ACC112 (cell line): ENCODE results near the gene USH2A.
A peak's percentile ranks its signal among the peaks of the same experiment; 100 is the strongest.

Experiments
- H2AFZ ChIP-seq: fragments of 200-600 bp; sonication (generic); one replicate; pipeline ENCODE4 v1.6.0; 2017; ENCODE audit warnings: antibody characterized with exemption, low read length; ENCODE audit not compliant: unreplicated experiment
- H3K27ac ChIP-seq: fragments of 200-600 bp; sonication (generic); 2 replicates; pipeline ENCODE4 v1.5.1; 2014; ENCODE audit warnings: low read depth, mild to moderate bottlenecking, antibody characterized with exemption, low read length, moderate library complexity
- H3K27me3 ChIP-seq: fragments of 200-600 bp; sonication (generic); 2 replicates; pipeline ENCODE4 v1.6.1; 2014; ENCODE audit warnings: mild to moderate bottlenecking, antibody characterized with exemption, low read length, moderate library complexity, mixed read lengths; ENCODE audit not compliant: insufficient read depth
- H3K36me3 ChIP-seq: fragments of 200-600 bp; sonication (generic); 2 replicates; pipeline ENCODE4 v1.6.1; 2016; ENCODE audit warnings: mild to moderate bottlenecking, antibody characterized with exemption, low read length, moderate library complexity, mixed read lengths; ENCODE audit not compliant: insufficient read depth
- H3K4me1 ChIP-seq: fragments of 200-600 bp; sonication (generic); one replicate; pipeline ENCODE4 v1.6.1; 2016; ENCODE audit warnings: low read length, mixed read lengths; ENCODE audit not compliant: insufficient read depth, unreplicated experiment, control insufficient read depth
- H3K4me3 ChIP-seq: fragments of 200-600 bp; sonication (generic); 2 replicates; pipeline ENCODE4 v1.5.1; 2014; ENCODE audit warnings: mild to moderate bottlenecking, low read depth, low read length
- H3K79me2 ChIP-seq: fragments of 200-600 bp; sonication (generic); one replicate; pipeline ENCODE4 v1.6.0; 2016; ENCODE audit warnings: low read length; ENCODE audit not compliant: control insufficient read depth, unreplicated experiment, insufficient read depth

USH2A gene

GRCh38 chr1:216111842-216112241, 311.4 kb downstream of the USH2A start:
- no peak overlapping the region for H2AFZ ChIP-seq
- H3K4me1 ChIP-seq: no peaks in the 10 kb centered on the region
- H3K27me3 ChIP-seq: no peaks in the 10 kb centered on the region
- H3K36me3 ChIP-seq: no peaks in the 10 kb centered on the region
- H3K27ac ChIP-seq: no peak overlapping the region
- H3K79me2 ChIP-seq: no peaks in the 10 kb centered on the region
- H3K4me3 ChIP-seq: no peak overlapping the region

GRCh38 chr1:216095400-216095799, 327.8 kb downstream of the USH2A start:
- Histone ChIP-seq H2AFZ (no peak overlapping the region), H3K4me3 (no peak overlapping the region), H3K79me2 (no peaks in the 10 kb centered on the region), H3K36me3 (no peaks in the 10 kb centered on the region), H3K27ac (no peak overlapping the region), H3K27me3 (no peaks in the 10 kb centered on the region), H3K4me1 (no peaks in the 10 kb centered on the region)

GRCh38 chr1:216090556-216090955, 332.7 kb downstream of the USH2A start:
- no peak overlapping the region for H3K4me3 ChIP-seq
- H3K4me1 ChIP-seq: no peaks in the 10 kb centered on the region
- H2AFZ ChIP-seq: no peak overlapping the region
- H3K36me3 ChIP-seq: no peaks in the 10 kb centered on the region
- no peaks in the 10 kb centered on the region for H3K27me3 ChIP-seq
- no peaks in the 10 kb centered on the region for H3K79me2 ChIP-seq
- H3K27ac ChIP-seq: no peak overlapping the region

- H2AFZ ChIP-seq: no peak overlapping the region
- H3K36me3 ChIP-seq: no peaks in the 10 kb centered on the region
- H3K27ac ChIP-seq: no peak overlapping the region
- H3K27me3 ChIP-seq: no peaks in the 10 kb centered on the region
- H3K4me1 ChIP-seq: no peaks in the 10 kb centered on the region
- no peak overlapping the region for H3K4me3 ChIP-seq
- no peaks in the 10 kb centered on the region for H3K79me2 ChIP-seq
Observed at GRCh38 chr1:216086678-216087077, 336.6 kb downstream of the USH2A start.

- Histone ChIP-seq H3K36me3 (no peaks in the 10 kb centered on the region), H2AFZ (no peak overlapping the region), H3K4me1 (no peaks in the 10 kb centered on the region), H3K27me3 (no peaks in the 10 kb centered on the region), H3K79me2 (no peaks in the 10 kb centered on the region), H3K4me3 (no peak overlapping the region), H3K27ac (no peak overlapping the region)
Observed at GRCh38 chr1:216081445-216081844, 341.8 kb downstream of the USH2A start.

GRCh38 chr1:216076751-216077150, 346.5 kb downstream of the USH2A start:
- no peak overlapping the region for H3K27ac ChIP-seq
- no peak overlapping the region for H2AFZ ChIP-seq
- H3K36me3 ChIP-seq: no peaks in the 10 kb centered on the region
- H3K4me1 ChIP-seq: peaks cover 11% of the 10 kb centered on the region
- no peaks in the 10 kb centered on the region for H3K27me3 ChIP-seq
- no peaks in the 10 kb centered on the region for H3K79me2 ChIP-seq
- no peak overlapping the region for H3K4me3 ChIP-seq

- Histone ChIP-seq H3K4me1 (peaks cover 11% of the 10 kb centered on the region), H3K79me2 (no peaks in the 10 kb centered on the region), H3K27me3 (no peaks in the 10 kb centered on the region), H3K4me3 (no peak overlapping the region), H2AFZ (peak overlapping the region; percentile 67), H3K27ac (no peak overlapping the region), H3K36me3 (no peaks in the 10 kb centered on the region)
Observed at GRCh38 chr1:216075339-216075738, 347.9 kb downstream of the USH2A start.

- Histone ChIP-seq H3K36me3 (no peaks in the 10 kb centered on the region), H3K4me3 (no peak overlapping the region), H2AFZ (no peak overlapping the region), H3K4me1 (peaks cover 11% of the 10 kb centered on the region), H3K79me2 (no peaks in the 10 kb centered on the region), H3K27me3 (no peaks in the 10 kb centered on the region), H3K27ac (no peak overlapping the region)
Observed at GRCh38 chr1:216073793-216074595, 349.3 kb downstream of the USH2A start.

- H3K79me2 ChIP-seq: no peaks in the 10 kb centered on the region
- H3K36me3 ChIP-seq: no peaks in the 10 kb centered on the region
- peaks cover 11% of the 10 kb centered on the region for H3K4me1 ChIP-seq
- no peak overlapping the region for H3K4me3 ChIP-seq
- H2AFZ ChIP-seq: no peak overlapping the region
- H3K27ac ChIP-seq: no peak overlapping the region
- H3K27me3 ChIP-seq: no peaks in the 10 kb centered on the region
Observed at GRCh38 chr1:216071262-216071661, 352.0 kb downstream of the USH2A start.

- Histone ChIP-seq H3K4me3 (no peak overlapping the region), H3K36me3 (no peaks in the 10 kb centered on the region), H2AFZ (no peak overlapping the region), H3K79me2 (no peaks in the 10 kb centered on the region), H3K4me1 (no peaks in the 10 kb centered on the region), H3K27me3 (no peaks in the 10 kb centered on the region), H3K27ac (no peak overlapping the region)
Observed at GRCh38 chr1:216064643-216065042, 358.6 kb downstream of the USH2A start.

- Histone ChIP-seq H2AFZ (no peak overlapping the region), H3K36me3 (no peaks in the 10 kb centered on the region), H3K4me1 (no peaks in the 10 kb centered on the region), H3K27ac (no peak overlapping the region), H3K79me2 (no peaks in the 10 kb centered on the region), H3K27me3 (no peaks in the 10 kb centered on the region), H3K4me3 (no peak overlapping the region)
Observed at GRCh38 chr1:216057947-216058346, 365.3 kb downstream of the USH2A start.
